Cerebellar nuclear complex (tissue), 1 donor: Measurements from ENCODE around the gene CBLN3.
"Not testable (repeated sequence)": the region's sequence is repeated elsewhere in the genome, so short reads cannot be mapped to it uniquely, and the experiment has no call there.

Experiments used
- DNase-seq, 2 experiments: peaks; one replicate each; lab custom pipeline; 2025; lab: John Stamatoyannopoulos, UW

Gene CBLN3

DNA sequence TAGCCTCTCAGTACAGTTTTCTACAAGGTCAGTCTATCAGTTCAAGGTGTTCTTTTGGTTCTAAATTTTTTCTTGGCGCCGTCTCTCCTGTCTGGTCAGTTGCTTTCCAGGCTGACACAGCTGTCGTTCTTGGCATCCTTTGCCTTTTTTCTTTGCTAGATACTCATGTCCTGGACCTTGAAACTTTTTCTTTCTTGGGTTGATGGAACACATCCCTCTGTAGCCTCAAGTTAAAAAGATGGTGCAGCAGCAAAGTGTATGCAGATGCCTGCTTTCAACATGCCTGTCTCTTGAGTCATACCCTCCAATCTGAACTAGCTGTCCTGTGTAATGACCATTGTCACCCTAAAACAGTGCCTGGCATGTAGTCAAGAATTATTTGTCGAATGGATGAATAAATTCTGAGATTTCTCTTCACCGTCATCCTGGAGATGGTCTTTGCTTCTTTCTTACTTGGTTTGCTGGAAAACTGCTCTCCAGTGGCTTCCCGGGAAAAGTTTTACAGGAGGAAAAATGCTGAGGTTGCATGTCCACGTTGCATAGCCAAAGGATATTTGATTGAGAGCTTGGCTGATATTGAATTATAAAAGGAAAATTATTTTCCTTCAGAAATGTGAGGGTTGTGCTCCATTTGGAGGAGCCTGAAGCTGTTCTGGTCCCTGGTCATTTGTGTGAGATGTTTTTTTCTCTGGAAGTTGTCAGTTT lies 26.0 kb downstream of the CBLN3 start:
- no peak for DNase-seq

DNA sequence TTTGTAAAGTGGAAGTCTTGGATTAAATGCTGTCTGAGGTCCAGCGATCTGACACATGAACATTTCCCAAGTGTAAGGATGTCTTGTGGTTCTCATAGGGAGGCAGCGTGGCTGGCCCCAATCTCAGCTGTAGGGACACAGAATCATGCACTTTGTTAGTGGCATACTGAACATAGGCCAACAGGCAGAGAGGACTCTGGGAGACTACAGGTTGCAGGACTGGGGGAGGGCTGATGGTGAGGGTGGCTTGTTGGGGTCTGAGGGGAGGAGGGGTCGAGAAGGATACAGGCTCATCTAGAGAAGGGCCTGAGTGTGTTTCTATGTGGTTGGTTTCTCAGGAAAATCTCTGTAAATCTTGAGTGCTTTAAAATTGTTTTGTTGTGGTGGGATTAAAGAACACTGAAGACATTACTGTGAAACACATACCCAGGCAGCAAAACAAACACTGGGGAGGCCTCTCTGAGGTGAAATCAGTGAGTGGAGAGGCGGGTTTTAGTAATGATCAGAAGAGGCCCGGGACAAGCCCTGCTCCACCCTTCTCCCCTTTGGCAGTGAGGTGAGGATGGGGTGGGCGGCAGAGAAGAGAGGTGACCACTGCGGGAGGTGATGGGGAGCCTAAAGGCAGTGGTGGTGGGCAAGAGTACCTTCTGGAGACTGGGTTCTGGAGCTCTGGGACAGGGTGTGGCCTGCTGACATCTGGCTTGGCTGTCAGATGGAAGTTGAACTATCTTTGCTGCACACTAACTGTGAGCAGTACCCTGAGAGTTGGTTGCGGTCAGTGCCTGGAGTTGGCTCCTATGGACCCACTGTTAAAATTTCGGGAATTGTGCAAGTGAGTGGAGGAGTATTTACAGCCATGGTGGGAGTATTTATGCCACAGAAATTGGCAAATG lies 27.4 kb downstream of the CBLN3 start:
- DNase-seq: no peak

DNA sequence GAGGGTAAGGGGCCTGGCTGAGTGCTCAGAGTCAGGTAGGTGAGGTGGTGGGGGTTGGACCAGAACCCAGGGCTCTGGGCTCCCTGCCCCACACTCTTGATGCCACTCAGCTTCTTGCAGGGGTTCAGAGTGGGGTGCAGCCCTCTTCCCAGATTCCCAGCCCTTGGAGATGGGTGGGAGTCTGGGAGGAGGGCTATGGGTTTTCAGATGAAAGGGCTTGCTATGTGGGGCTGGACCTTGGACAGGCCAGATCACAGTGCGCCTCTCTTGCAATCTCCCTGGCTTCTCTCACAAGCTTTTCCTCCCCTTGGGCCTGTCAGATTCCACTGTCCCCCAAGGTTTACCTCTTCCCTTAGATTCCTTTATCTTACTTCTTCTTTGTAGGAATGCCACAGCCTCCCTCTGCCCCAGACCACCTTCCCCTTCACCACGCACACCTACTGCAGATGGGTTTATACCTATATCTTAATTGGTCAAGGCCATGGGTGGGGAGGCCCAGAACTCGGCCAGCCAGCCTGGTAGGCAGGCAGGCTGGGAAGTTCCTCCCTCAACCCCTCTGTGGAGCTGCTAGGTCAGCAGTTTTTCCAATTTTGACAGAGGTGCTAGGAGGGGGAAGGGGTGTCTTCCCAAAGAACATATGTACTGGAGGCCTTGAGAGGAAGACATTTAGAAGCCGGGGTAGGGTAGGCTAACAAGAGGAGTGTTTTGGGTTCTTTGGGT lies 29.3 kb downstream of the CBLN3 start:
- DNase-seq: no peak

DNA sequence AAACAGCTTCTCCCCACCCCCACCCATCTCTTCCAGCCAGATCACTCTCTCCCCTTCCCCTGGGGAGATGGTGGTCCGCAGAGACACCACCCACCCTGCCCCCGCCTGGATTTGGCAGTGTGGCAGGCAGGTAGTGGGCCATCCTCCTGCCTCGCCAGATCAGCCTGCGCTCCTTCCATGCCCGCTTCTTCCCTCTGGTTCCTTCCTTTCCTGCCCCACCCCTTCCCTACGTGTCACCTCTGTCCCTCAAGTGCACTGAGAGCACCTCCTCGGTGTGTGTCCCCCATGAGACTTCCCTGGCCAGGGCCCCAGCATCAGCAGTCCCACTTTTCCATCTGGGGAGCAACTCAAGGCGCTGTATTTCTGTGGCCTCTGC lies 30.0 kb downstream of the CBLN3 start:
- DNase-seq: no peak

DNA sequence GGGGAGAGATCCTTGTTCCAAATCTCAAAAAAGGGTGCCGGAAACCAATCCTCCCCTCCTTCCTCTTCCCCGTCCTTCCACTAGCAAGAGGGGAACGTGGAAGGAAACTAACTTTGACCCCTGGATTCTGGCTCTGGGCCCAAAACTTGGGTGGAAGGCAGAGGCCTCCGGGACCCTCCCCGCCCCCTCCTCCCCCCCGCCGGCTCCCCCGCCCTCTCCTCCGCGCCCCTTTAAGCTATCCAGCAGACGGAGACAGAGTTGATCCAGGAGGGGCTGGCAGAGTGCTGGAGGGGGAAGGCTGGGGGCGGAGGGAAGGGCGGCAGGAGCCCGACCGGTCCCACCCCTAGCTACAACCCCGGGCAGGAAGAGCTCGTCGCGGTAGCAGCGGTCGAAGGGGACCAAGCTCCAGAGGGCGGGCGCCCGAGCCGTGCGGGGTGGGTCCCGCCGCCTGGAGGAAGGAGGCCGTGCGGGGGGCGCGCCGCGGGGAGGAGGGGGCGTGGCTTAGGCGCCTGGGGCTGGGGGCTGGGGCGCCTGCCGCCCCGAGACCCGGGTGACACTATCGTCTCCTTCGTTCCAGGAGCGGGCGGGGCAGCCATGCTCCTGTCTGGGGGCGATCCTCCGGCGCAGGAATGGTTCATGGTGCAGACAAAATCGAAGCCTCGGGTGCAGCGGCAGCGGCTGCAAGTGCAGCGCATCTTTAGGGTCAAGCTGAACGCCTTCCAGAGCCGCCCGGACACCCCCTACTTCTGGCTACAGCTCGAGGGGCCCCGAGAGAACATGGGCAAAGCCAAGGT lies 30.6 kb downstream of the CBLN3 start, which contains the start of gene NYNRIN:
TSS of gene NYNRIN (plus strand) at position 351 of the 794 bp plus-strand sequence. CDS start at position 595, 244 bp downstream.
- no peak for DNase-seq

DNA sequence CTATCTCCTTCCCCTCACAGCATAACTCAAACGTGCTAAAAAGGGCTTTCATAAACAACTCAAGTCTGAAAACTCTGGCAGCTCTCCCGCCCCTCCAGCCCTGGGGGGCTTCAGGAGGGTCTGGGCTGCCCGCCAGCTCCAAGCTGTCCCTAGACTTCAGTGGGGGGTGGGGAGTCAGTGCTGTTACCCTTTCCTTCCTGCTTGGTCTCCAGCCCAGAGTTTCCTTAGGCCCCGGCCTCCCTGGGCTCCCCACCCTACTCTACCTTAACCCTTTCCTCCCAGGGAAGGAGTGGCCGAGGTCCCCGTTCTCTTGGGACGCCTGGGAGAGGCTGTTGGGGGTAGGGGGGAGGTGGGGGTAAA lies 31.2 kb downstream of the CBLN3 start:
- no peak for DNase-seq

DNA sequence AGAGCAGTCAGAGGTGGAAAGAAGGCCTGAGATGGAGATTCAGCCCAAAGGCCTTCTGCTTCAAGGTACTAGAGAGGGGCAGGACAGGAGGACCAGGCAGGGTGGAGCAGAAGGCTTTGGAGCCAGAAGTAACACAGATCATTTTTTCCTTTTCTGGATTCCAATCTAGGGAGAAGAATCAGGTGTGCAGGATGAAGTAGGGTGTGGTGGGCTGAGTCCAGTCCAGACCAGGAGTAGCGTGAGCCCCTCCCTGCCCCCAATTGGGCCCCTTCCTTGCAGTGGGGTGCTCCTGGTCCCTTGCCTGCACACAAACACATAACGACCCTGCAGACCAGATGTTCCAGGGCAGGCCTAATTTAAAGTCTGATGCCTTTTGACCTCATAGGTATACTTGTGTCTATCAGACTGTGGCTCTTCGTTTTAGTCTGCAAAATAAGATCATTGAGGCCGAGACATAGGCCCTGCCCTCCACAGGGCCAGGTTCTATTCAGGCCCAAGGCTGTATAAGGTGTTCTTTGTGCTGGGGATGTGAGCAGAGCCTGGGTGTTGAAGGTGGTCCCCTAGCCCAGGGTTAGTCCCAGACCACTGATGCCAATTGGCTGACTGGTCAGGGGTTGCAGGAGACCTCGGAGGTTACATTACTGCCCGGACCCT lies 31.7 kb downstream of the CBLN3 start:
- DNase-seq: no peak

DNA sequence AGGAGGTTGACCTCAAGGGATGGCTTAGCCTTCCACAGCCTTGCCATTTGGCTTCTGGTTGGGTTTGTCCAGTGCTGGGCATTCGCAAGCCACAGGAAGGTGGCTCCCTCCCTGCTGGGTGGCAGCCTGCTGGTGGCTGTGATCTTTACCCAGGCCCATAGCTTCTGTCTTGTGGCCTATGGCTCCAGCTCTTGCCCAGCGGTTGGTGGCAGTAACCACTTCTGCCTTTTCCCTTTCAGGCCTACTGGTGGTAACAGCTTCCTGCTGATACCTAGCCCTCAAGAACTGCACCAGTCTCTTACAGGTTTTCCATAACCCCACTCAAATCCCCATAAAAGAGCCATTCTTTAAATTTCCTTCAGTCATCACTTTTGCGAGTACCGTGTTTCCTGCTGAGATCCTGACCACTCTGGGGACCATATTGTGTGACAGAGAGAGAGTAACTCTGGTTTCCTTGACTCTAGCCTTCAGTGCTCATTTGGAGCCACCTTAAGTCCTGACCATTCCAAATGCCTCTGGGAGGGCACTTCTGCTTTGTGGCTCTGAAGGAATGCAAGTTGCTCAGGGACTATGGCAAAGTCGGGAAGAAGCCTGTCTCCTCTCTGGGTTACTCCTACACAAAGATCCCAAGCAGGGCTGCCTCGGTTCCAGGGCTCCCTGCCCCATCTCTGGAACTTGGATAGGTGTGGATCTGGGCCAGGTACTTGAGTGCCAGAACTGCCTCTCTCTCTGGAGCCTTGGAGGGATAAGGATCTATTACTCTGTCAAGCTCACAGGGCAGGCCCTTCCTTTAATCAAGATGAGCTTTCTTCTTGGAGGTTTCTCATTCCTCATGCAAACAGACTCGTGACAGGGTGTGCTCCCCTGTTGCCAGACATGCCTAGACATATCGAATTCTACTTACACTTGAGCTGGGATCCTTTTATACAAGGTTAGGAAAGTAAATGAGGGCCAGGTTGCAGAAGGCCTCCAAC lies 33.6 kb downstream of the CBLN3 start:
- no peak for DNase-seq

DNA sequence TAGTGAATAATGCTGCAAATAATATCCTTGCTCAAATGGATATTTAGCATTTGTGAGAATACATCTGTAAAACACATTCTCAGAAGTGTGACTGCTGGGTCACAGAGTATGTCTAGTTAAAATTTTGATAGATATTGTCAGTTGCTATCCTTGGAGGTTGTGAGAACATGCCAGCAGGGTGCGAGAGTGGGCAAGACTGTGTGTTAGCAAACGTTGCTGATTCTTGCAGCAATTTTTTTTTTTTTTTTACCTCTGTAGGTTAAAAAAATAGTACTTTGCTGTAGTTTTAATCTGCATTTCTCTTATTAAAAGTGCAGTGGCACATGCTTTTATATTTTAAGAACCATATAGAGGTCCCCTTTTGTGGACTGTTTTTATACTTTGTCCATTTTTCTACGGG lies 35.2 kb downstream of the CBLN3 start:
- no peak for DNase-seq

DNA sequence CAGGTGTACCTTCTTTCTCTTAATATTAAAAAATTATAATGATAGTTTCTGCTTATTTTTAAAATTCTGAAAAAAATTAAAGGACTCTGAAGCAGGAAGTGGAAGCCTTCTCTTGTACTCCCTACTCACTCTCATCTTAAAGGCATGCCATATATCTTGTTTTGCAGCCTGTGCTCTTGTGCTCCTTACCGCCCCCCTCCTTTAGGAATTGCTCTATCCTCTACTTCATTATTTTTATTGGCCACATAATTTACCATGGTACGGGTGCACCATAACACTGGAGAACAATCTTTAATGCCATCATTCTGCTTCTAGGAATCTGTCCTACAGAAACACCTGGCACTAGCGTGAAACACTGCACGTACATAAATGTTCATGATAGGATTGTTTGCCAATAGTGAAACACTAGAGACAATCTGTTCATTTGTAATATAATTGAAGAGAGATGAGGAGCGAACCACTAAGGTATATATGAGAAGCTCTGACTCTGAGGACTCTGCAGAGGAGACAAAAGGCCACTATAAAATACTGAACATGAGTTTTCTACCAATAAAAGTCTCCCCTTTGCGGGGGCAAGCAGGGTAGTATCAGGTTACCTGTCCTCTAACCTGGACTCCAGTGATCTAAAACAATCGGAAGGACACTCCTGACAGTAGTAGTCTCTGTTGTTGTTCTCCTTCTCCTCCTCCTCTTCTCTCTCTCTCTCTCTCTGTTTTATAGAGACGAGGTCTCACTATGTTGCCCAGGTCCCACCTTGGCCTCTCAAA lies 37.0 kb downstream of the CBLN3 start:
- no peak for DNase-seq

DNA sequence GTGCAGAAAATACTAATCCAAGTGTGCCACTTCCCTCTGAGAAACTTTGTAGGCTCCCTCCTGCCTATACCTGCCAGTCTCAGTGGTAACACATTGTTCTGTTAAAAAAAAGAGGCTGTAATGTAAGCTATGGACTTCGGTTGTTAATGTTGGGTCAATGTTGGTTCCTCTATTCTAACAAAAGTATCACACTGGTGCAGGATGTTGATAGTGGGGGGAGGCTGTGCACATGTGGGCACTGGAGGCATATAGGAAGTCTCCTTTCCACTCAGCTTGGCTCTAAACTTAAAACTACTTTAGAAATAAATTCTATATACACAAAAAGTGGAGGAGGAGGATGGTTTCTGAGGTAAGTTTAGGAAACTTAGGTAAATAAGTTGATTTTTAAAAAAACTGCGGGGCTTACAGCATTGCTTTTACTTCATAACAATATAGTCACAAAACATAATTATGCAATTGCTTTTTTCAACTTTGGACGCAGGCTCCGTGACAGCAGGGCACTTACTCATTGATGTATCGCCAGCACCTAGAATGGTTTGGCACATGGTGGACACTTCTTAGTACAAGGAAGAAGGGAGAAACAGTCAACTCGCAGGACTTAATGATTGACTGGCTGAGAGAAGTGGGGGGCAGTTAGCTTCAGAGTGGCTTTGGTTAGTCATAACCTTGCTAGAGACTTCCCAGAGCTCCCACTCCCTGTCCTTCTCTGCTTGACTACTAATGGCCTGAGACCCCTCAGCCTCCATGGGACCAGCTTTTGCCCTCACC lies 38.6 kb downstream of the CBLN3 start:
- DNase-seq: no peak

DNA sequence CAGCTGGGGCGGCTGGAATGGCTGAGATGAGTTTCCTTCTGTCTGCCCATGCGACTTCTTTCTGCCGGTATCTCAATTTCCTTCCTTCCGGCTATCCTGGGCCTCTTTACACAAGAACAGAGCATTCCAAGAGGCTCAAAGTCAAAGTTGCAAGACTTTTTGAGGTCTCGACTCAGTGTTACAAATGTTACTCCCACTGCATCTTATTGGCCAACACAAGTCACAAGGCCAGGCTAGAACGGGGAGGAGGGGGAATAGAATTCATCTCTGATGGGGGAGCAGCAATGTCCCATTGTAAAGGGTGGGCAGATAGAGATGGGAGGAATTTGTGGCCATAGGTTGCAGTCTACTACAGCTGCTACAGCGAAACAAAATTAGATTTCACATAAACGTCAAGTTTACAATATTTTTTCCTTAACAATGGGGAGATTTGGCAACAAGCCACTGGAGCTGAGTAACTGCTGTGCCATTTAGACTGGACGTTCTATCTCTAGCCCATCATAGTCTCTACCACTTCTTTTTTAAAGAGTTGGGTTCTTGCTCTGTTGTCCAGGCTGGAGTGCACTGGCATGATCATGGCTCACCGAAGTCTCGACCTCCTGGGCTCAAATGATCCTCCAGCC lies 40.1 kb downstream of the CBLN3 start:
- no peak for DNase-seq

DNA sequence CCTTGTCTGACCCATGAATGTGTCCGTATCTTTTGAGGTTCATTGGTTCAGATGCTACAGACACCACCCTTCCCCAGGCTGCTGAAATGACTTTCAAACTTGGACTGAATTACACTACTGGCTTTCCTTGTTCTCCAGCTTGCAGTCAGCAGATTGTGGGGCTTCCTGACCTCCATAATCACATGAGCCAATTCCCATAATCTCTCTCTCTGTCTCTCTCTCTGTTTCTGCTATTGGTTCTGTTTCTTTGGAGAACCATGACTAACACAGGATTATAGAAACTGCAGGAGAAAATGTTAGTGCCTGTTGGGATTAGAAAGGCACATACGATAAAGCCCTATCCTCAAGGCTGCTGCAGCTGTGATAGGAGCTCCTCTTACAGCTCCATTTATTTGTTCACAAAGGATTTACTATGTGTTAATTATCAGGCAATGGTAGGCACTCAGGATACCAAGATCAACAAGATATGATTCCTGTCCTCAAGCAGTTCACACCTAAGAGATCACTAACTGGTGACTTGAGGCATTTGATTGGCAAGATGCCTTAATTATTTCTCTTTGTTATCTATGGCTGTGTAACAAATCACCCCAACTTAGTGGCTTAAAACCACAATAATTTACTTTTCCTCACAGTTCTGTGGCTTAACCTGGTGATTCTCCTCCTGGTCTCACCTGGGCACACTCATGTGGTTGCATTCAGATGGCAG lies 40.8 kb downstream of the CBLN3 start:
- DNase-seq: no peak

DNA sequence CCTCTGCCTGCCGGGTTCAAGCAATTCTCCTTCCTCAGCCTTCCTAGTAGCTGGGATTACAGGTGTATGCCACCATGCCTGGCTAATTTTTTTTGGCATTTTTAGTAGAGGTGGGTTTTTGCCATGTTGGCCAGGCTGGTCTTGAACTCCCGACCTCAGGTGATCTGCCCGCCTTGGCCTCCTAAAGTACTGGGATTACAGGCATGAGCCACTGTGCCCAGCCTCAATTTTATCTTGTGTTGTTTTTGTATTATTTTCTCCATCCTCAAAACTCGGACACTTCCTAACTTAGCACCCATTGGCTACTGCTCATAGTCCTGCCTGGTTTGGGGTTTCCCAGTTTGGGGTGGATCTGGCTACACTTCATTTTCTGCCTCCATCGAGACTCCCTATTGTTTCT lies 41.9 kb downstream of the CBLN3 start:
- DNase-seq: not testable (repeated sequence)

DNA sequence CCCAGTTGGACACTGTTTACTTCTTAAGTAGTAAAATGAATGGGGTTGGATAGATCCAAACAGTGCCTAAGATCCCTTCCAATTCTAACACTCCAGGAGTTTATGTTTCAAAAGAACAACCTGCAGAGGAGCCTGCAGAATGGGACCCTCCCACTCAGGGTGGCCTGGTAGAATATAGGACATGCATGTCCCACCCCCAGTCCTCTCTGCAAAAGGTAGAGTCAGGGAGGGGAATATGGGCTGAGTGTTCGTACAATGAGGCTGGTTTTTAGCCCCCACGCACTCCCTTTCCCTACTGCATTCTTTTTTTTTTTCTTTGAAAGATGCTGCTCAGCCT lies 42.5 kb downstream of the CBLN3 start:
- no peak for DNase-seq

DNA sequence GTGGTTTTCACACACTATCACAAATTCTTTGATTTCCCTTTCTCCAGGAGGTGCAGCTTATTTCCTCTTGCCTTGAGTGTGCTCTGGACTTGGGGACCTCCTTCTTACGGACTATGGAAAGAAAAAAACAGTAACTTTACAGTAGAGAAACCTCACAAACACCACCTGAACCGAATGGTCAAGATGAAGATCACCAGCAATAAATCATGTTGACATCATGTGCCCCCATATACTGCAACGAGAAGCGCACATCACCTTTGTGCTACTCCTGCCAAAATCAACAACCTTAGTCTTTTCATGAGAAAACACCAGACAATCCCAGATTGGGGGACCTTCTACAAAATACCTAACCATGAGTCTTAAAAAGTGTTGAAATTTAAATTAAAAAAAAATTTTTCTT lies 43.9 kb downstream of the CBLN3 start:
- no peak for DNase-seq

DNA sequence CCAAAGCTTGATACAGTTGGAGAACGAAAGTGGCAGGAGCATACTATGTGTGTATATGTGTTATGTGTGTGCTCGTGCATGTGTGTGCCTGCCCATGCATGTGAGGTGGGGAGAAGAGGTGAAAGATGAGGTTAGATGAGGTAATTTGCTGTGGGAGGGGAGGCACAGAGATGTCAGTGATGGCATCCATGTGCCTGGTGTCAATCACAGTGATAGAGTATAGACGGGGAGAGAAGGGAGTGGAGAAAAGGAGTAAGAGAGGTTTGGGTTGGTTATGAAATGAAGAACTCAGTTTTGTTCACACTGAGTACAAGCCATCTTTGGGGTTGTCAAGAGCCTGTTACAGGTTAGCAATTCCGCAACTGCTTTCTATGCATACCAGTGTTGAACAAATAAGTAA lies 45.3 kb downstream of the CBLN3 start:
- no peak for DNase-seq

DNA sequence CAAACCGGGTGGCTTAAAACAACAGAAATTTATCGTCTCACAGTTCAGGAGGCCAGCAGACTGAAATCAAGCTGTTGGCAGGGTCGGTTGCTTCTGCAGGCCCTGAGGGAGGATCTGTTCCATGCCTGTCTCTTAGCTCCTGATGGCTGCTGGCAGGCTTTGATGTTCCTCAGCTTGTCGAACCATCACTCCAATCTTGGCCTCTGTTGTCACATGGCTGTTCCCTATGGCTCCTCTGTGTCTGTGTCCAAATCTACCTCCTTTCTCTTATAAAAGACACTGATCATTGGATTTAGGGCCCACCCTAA lies 47.5 kb downstream of the CBLN3 start:
- DNase-seq: no peak
